ENCODE results near the gene PROX1. TPM values are rescaled to one million over a fixed set of nuclear protein-coding genes. Genes with fewer than 3 reads are reported as not detected.

The PROX1 gene
- total RNA-seq, 1 experiment from 2014 or later: 0.40 TPM

DNA sequence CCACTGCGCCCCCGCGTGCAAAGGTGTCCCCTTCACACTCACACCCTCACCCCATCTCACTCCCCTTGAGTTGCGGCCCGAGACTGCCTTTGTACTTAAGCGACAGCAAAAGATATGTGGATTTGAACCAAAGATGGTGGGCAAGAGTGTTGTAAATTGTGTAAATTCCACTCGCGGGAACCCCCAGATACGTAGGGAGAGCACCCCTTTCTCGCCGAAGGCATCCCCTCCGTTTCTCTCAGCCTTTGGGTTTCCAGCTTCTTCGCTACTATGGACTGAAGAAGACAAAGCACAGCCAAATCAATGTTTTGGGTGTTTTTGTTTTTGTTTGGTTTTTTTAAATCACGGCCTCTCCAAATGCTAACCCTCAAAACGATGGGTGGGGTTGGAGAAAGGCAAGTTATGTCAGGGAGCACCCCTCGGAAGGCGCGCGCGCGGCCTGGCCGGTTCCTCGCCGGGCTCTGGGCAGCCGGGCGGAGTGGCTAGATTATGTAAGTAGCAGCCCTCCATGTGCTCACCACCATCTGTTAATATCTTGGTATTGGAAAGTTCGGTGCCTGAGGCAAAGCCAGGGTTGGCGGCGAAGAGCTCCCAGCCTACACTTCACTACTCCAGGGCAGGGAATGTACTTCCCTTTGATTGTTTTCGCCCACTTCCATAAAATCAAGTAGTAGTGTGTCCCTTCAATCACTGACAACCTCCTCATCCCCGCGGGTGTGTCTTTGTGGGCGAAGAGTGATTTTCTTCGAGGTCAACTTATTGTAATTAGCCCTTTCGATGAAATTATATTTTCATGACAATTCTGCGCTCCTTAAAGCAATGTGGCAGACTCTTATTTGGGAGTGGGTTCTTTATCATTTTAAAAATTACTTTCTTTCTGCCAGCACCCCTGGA is 4.0 kb upstream of the PROX1 start:
- peaks cover 16% of the 10 kb centered on the region for H3K36me3 Mint-ChIP-seq (ENCODE audit: insufficient read depth, unreplicated experiment)
- CTCF ChIA-PET: no interaction called here
- TF ChIP-seq CTCF (IDR thresholded peaks at IDR 0.05; ENCODE audit: unreplicated experiment): no peak
- peaks cover 3% of the 10 kb centered on the region for H3K9me3 Mint-ChIP-seq (ENCODE audit: low read depth, unreplicated experiment)
- H3K27me3 Mint-ChIP-seq (ENCODE audit: unreplicated experiment): peaks cover 100% of the 10 kb centered on the region
- peaks cover 9% of the 10 kb centered on the region for H3K4me1 Mint-ChIP-seq (ENCODE audit: low read depth, unreplicated experiment)
- intact Hi-C loops (cut with micrococcal nuclease; ENCODE audit: unreplicated experiment): no loop called here
- DNase-seq: no peak
- no peak overlapping the region for H3K27ac Mint-ChIP-seq (ENCODE audit: unreplicated experiment)
- BruUV-seq (replicated peaks): no TSS peak
- H3K4me3 Mint-ChIP-seq (ENCODE audit: low read depth, unreplicated experiment): no peak overlapping the region

GRCh38 chr1:213984387-213985208 is 3.2 kb upstream of the PROX1 start:
- H3K4me3 Mint-ChIP-seq (ENCODE audit: low read depth, unreplicated experiment): no peak overlapping the region

GRCh38 chr1:213985209-213986019 is 2.4 kb upstream of the PROX1 start:
- BruUV-seq (replicated peaks): no TSS peak
- no peak for DNase-seq
- H3K36me3 Mint-ChIP-seq (ENCODE audit: insufficient read depth, unreplicated experiment): peaks cover 20% of the 10 kb centered on the region
- H3K4me3 Mint-ChIP-seq (ENCODE audit: low read depth, unreplicated experiment): no peak overlapping the region
- TF ChIP-seq CTCF (IDR thresholded peaks at IDR 0.05; ENCODE audit: unreplicated experiment): no peak
- CTCF ChIA-PET: interaction anchor here (0.6 kb wide), 1 partner anchor 896 kb away, joined by 3 read pairs; no protein-coding TSS in a partner anchor
- no peak overlapping the region for H3K27ac Mint-ChIP-seq (ENCODE audit: unreplicated experiment)
- H3K9me3 Mint-ChIP-seq (ENCODE audit: low read depth, unreplicated experiment): peaks cover 3% of the 10 kb centered on the region
- intact Hi-C loops (cut with micrococcal nuclease; ENCODE audit: unreplicated experiment): no loop called here
- peaks cover 100% of the 10 kb centered on the region for H3K27me3 Mint-ChIP-seq (ENCODE audit: unreplicated experiment)
- peaks cover 14% of the 10 kb centered on the region for H3K4me1 Mint-ChIP-seq (ENCODE audit: low read depth, unreplicated experiment)

More at GRCh38 chr1:213984387-213985208, 3.2 kb upstream of the PROX1 start:
- H3K4me1 Mint-ChIP-seq (ENCODE audit: low read depth, unreplicated experiment): peaks cover 14% of the 10 kb centered on the region
- peaks cover 3% of the 10 kb centered on the region for H3K9me3 Mint-ChIP-seq (ENCODE audit: low read depth, unreplicated experiment)
- intact Hi-C loops (cut with micrococcal nuclease; ENCODE audit: unreplicated experiment): no loop called here
- no peak overlapping the region for H3K27ac Mint-ChIP-seq (ENCODE audit: unreplicated experiment)
- no peak for TF ChIP-seq CTCF (IDR thresholded peaks at IDR 0.05; ENCODE audit: unreplicated experiment)
- DNase-seq: no peak
- no TSS peak for BruUV-seq (replicated peaks)
- CTCF ChIA-PET: interaction anchor here (0.6 kb wide), 1 partner anchor 895 kb away, joined by 3 read pairs; no protein-coding TSS in a partner anchor
- H3K36me3 Mint-ChIP-seq (ENCODE audit: insufficient read depth, unreplicated experiment): peaks cover 20% of the 10 kb centered on the region
- H3K27me3 Mint-ChIP-seq (ENCODE audit: unreplicated experiment): peaks cover 100% of the 10 kb centered on the region
